Hepatocyte (in vitro differentiated cells): Measurements from ENCODE around the gene NACA2. TPM values are rescaled to one million over a fixed set of nuclear protein-coding genes. Genes with fewer than 3 reads are reported as not detected.
"Not testable (repeated sequence)": the region's sequence is repeated elsewhere in the genome, so short reads cannot be mapped to it uniquely, and the experiment has no call there.

Source experiments
- DNase-seq: peaks from one replicate; pipeline ENCODE4 v3.0.0-alpha.2; 2016; ENCODE audit warnings: low spot score
- H2AFZ ChIP-seq: fragments of 200-600 bp; sonication (generic); 2 replicates; pipeline ENCODE4 v1.6.0; 2016; ENCODE audit warnings: antibody characterized with exemption, mild to moderate bottlenecking
- H3K27ac ChIP-seq: fragments of 200-600 bp; sonication (generic); 2 replicates; pipeline ENCODE4 v1.5.1; 2016; ENCODE audit warnings: mild to moderate bottlenecking
- H3K27me3 ChIP-seq: fragments of 200-600 bp; sonication (generic); 2 replicates; pipeline ENCODE4 v1.6.1; 2016
- H3K36me3 ChIP-seq: fragments of 200-600 bp; sonication (generic); replicated peaks from 2 replicates; pipeline ENCODE4 v1.5.1; 2016; ENCODE audit warnings: low read depth; ENCODE audit not compliant: insufficient read depth
- H3K4me1 ChIP-seq: fragments of 200-600 bp; sonication (generic); 2 replicates; pipeline ENCODE4 v1.5.1; 2016; ENCODE audit warnings: mild to moderate bottlenecking, moderate library complexity; ENCODE audit not compliant: insufficient read depth
- H3K4me2 ChIP-seq: fragments of 200-600 bp; sonication (generic); 2 replicates; pipeline ENCODE4 v1.6.0; 2016
- H3K4me3 ChIP-seq: fragments of 200-600 bp; sonication (generic); 2 replicates; pipeline ENCODE4 v1.5.1; 2016; ENCODE audit warnings: mild to moderate bottlenecking
- H3K79me2 ChIP-seq: fragments of 200-600 bp; sonication (generic); 2 replicates; pipeline ENCODE4 v1.6.0; 2017; ENCODE audit warnings: mild to moderate bottlenecking
- H3K9me2 ChIP-seq: fragments of 200-600 bp; sonication (generic); replicated peaks from 2 replicates; pipeline ENCODE4 v1.6.0; 2017; ENCODE audit warnings: mild to moderate bottlenecking; ENCODE audit not compliant: insufficient read depth
- H3K9me3 ChIP-seq: fragments of 200-600 bp; sonication (generic); 2 replicates; pipeline ENCODE4 v1.5.1; 2016; ENCODE audit warnings: low read depth, mild to moderate bottlenecking
- H4K20me1 ChIP-seq: fragments of 200-600 bp; sonication (generic); 2 replicates; pipeline ENCODE4 v1.6.0; 2016; ENCODE audit warnings: mild to moderate bottlenecking; ENCODE audit not compliant: insufficient read depth, poor library complexity, severe bottlenecking
- EZH2 ChIP-seq: fragments of 200-600 bp; sonication (generic); IDR thresholded peaks from 2 replicates; pipeline ENCODE4 v1.6.1; 2016; ENCODE audit warnings: antibody characterized with exemption, mild to moderate bottlenecking, borderline replicate concordance
- EZH2phosphoT487 ChIP-seq: fragments of 200-600 bp; sonication (generic); IDR thresholded peaks from one replicate; pipeline ENCODE4 v1.6.1; 2018; ENCODE audit warnings: antibody characterized with exemption, mild to moderate bottlenecking, low read depth, moderate library complexity; ENCODE audit not compliant: unreplicated experiment, severe bottlenecking
- WGBS: methylation state at CpG from one replicate; pipeline ENCODE4 v1.1.6; 2016; ENCODE audit warnings: low lambda C conversion rate; ENCODE audit errors: missing lambda C conversion rate; 5-methylcytosine and 5-hydroxymethylcytosine counted together
- polyA plus RNA-seq: library from polyadenylated mRNA; unstranded; fragments of >200 nt; fragmentation: Nextera tagmentation; extraction: Ambion mirVana; gene quantifications from 2 replicates; pipeline ENCODE4 v1.2.1, GENCODE V29; 2016
- total RNA-seq: library from RNA; depleted of rRNA; stranded (reverse); fragments of >200 nt; gene quantifications from 2 replicates; pipeline ENCODE4 v1.2.3, GENCODE V29; 2014
- TF ChIP-seq, protein P1 (sequence below): fragments of 200-600 bp; sonication (generic); IDR thresholded peaks from 2 replicates; pipeline ENCODE4 v1.5.1; 2016; ENCODE audit warnings: antibody characterized with exemption, mild to moderate bottlenecking; ENCODE audit not compliant: poor library complexity

The NACA2 gene
- total and polyA plus RNA-seq, 2 experiments from 2014 or later, result not detected

DNA sequence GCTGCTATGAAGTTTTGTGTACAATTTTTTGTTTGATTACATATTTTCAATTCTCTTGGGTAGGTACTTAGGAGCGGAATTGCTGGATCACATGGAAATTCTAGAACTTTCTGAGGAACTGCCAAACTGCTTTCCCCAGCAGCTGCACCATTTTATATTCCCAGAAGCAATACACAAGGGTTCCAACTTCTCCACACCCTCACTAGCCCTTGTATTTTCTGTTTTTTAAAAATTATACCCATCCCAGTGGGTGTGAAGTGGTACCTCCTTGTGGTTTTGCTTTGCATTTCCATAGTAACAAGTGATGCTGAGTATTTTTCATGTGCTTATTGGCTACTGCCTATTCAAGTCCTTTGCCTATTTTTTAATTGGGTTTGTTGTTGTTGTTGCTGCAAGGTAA, 20.9 kb downstream of the NACA2 start:
- H3K4me2 ChIP-seq, result no peak overlapping the region
- no peak overlapping the region for H3K27ac ChIP-seq
- H3K9me2 ChIP-seq, result no peaks in the 10 kb centered on the region
- no peaks in the 10 kb centered on the region for H3K79me2 ChIP-seq
- no peaks in the 10 kb centered on the region for H3K36me3 ChIP-seq
- no peaks in the 10 kb centered on the region for H3K4me1 ChIP-seq
- H2AFZ ChIP-seq, result no peak overlapping the region
- H3K27me3 ChIP-seq, result no peaks in the 10 kb centered on the region
- no peak for TF ChIP-seq EZH2phosphoT487
- TF ChIP-seq, protein P1, sequence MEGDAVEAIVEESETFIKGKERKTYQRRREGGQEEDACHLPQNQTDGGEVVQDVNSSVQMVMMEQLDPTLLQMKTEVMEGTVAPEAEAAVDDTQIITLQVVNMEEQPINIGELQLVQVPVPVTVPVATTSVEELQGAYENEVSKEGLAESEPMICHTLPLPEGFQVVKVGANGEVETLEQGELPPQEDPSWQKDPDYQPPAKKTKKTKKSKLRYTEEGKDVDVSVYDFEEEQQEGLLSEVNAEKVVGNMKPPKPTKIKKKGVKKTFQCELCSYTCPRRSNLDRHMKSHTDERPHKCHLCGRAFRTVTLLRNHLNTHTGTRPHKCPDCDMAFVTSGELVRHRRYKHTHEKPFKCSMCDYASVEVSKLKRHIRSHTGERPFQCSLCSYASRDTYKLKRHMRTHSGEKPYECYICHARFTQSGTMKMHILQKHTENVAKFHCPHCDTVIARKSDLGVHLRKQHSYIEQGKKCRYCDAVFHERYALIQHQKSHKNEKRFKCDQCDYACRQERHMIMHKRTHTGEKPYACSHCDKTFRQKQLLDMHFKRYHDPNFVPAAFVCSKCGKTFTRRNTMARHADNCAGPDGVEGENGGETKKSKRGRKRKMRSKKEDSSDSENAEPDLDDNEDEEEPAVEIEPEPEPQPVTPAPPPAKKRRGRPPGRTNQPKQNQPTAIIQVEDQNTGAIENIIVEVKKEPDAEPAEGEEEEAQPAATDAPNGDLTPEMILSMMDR, result no peak
- no peak for TF ChIP-seq EZH2
- no peak for DNase-seq
- no peak overlapping the region for H3K4me3 ChIP-seq
- no peaks in the 10 kb centered on the region for H3K9me3 ChIP-seq
- 100% methylated on average over 1 of the region's 1 CpG for WGBS
- H4K20me1 ChIP-seq, result no peaks in the 10 kb centered on the region

DNA sequence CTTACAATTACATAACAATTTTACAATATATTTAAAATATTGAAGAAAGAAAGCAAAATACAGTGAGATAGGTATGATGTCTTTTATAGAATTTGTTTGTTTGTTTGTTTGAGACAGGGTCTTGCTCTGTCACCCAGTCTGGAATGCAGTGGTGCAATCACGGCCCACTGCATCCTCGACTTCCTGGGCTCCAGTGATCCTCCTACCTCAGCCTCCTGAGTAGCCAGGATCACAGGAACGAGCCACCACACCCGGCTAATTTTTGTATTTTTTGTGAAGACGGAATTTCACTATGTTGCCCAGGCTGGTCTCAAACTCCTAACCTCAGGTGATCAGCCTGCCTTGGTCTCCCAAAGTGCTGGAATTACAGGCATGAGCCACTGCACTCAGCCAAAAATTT, 21.5 kb downstream of the NACA2 start:
- not testable (repeated sequence) for DNase-seq, H3K4me1 ChIP-seq, H3K9me2 ChIP-seq, H2AFZ ChIP-seq, H3K4me3 ChIP-seq, H3K36me3 ChIP-seq, H3K27me3 ChIP-seq, H4K20me1 ChIP-seq, H3K4me2 ChIP-seq, H3K79me2 ChIP-seq, H3K9me3 ChIP-seq
- WGBS, result 96% methylated on average over 5 of the region's 5 CpGs
- H3K27ac ChIP-seq, result peak overlapping the region; percentile 74

DNA sequence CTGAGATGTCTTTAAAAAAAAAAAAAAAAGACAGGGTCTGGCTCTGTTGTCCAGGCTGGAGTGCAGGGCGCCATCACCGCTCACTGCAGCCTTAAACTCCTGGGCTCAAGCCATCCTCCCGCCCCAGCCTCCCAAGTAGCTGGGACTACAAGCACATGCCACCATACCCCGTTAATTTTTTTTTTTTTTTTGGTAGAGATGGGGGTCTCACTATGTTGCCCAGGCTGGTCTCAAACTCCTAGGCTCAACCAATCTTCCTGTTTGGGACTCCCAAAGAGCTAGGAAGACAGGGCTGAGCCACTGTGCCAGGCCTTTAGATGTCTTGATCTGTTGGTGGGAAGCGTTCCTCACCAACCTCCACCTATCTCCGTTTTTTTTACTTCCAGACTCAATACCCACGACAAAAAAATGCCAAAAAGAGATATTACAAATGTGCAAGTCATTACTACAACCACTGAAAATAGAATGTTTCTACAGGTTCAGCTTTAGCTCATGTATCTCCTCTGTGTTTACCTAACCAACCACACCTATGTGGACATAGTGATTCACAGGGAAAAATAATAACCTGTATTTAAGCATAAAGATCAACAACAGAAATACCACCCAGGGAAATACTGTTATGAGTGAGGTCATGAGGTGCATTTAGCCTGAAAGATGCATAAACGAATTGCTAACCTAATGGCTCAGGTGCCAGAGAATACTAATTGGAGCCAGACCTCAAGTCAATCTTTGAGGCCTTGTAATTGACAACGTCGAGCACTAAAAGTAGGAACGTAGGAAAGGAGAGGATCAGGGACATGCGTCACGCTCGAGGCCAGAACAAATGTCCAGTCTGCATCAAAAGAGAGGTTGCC, 22.6 kb downstream of the NACA2 start:
- Histone ChIP-seq H3K4me1 (no peaks in the 10 kb centered on the region), H3K4me3 (no peak overlapping the region), H3K9me2 (no peaks in the 10 kb centered on the region), H4K20me1 (no peaks in the 10 kb centered on the region), H3K79me2 (no peaks in the 10 kb centered on the region), H3K4me2 (no peak overlapping the region), H3K9me3 (no peaks in the 10 kb centered on the region), H2AFZ (no peak overlapping the region), H3K27me3 (no peaks in the 10 kb centered on the region), H3K27ac (peak overlapping the region; percentile 88), H3K36me3 (no peaks in the 10 kb centered on the region)
- no peak for TF ChIP-seq EZH2phosphoT487
- TF ChIP-seq EZH2, result no peak
- TF ChIP-seq, protein P1, result no peak
- DNase-seq, result peak; percentile 35
- WGBS, result 85% methylated on average over 14 of the region's 14 CpGs

DNA sequence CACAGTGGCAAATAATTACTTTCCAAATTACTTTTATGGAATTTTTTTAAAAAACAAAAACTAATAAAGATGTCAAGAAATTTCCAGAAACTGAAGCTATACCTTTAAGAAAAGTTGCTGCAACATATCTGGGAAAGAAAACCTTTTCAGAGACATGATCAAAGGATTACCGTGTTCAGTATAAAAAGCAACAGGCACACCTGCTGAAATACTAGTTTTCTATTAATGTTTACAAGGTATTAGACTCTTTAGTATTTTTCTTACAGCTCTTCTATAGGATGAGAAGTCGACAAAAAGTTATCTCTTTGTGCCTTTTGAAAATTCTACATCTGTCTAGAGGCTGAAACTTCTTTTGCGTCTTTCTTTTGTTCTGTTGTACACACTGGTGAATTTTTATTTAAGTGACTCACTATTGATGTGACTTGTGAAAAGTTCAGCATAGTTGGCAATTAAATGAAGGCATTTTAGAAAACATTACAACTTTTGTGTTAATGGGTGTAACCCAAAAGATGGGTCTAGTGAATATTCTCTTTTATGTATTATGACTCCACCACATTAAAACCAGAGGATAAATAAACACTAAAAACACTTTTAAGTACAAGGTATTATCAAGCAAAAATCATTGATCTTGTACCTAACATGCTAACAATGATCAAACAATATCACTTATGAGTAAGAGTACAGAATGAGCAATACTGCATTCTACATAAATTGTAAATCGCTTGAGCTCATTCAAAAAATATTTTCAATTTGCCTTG, 23.8 kb downstream of the NACA2 start:
- Histone ChIP-seq H3K4me3 (no peak overlapping the region), H3K4me1 (no peaks in the 10 kb centered on the region), H3K27ac (peak overlapping the region; percentile 88), H3K79me2 (no peaks in the 10 kb centered on the region), H4K20me1 (no peaks in the 10 kb centered on the region), H3K36me3 (no peaks in the 10 kb centered on the region), H2AFZ (no peak overlapping the region), H3K9me2 (no peaks in the 10 kb centered on the region), H3K27me3 (no peaks in the 10 kb centered on the region), H3K9me3 (no peaks in the 10 kb centered on the region), H3K4me2 (no peak overlapping the region)
- TF ChIP-seq EZH2 (no peak), EZH2phosphoT487 (no peak)
- TF ChIP-seq, protein P1, result no peak
- WGBS, result 77% methylated on average over 4 of the region's 4 CpGs
- no peak for DNase-seq

DNA sequence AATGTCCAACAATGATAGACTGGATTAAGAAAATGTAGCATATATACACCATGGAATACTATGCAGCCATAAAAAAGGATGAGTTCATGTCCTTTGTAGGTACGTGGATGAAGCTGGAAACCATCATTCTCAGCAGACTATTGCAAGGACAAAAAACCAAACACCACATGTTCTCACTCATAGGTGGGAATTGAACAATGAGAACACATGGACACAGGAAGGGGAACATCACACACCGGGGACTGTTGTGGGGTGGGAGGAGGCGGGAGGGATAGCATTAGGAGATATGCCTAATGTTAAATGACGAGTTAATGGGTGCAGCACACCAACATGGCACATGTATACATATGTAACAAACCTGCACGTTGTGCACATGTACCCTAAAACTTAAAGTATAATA, 24.6 kb downstream of the NACA2 start:
- not testable (repeated sequence) for DNase-seq, H3K79me2 ChIP-seq, H3K9me2 ChIP-seq, H3K4me2 ChIP-seq, H4K20me1 ChIP-seq, H3K4me3 ChIP-seq, H3K27ac ChIP-seq, H3K27me3 ChIP-seq, H3K4me1 ChIP-seq, H3K36me3 ChIP-seq, H2AFZ ChIP-seq, H3K9me3 ChIP-seq
- WGBS, result 89% methylated on average over 5 of the region's 5 CpGs

DNA sequence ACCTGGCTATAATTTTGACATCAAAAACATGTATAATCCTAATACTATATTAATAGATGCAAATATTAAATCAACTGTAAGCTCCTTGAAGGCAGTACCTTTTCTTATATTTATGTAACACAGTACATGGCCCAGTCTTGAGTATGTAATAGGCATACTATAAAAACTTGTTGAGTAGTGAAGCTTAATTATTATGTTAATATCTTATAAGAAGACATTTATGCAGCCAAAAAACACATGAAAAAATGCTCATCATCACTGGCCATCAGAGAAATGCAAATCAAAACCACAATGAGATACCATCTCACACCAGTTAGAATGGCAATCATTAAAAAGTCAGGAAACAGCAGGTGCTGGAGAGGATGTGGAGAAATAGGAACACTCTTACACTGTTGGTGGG, 25.2 kb downstream of the NACA2 start:
- H3K36me3 ChIP-seq, H3K9me2 ChIP-seq, H4K20me1 ChIP-seq, H3K4me2 ChIP-seq, DNase-seq, H3K4me1 ChIP-seq, H3K79me2 ChIP-seq, H3K27ac ChIP-seq, H3K4me3 ChIP-seq, H3K27me3 ChIP-seq, H3K9me3 ChIP-seq, H2AFZ ChIP-seq: not testable (repeated sequence)
